HUES64 (cell line): Measurements from ENCODE around the gene NSA2.
A peak's percentile ranks its signal among the peaks of the same experiment; 100 is the strongest.

ENCODE experiments used
- H3K27ac ChIP-seq: 2 replicates; pipeline ENCODE4 v1.7.0; 2013; ENCODE audit warnings: low read depth, low read length, inconsistent platforms
- H3K27me3 ChIP-seq: 2 replicates; pipeline ENCODE4 v1.6.1; 2013; ENCODE audit warnings: mild to moderate bottlenecking, low read length; ENCODE audit not compliant: insufficient read depth
- H3K36me3 ChIP-seq: 2 replicates; pipeline ENCODE4 v1.6.1; 2013; ENCODE audit warnings: mild to moderate bottlenecking, low read length; ENCODE audit not compliant: insufficient read depth
- H3K4me1 ChIP-seq: 2 replicates; pipeline ENCODE4 v1.6.1; 2013; ENCODE audit warnings: mild to moderate bottlenecking, low read length, moderate library complexity; ENCODE audit not compliant: insufficient read depth
- H3K4me3 ChIP-seq: 2 replicates; pipeline ENCODE4 v1.5.1; 2013; ENCODE audit warnings: mild to moderate bottlenecking, low read length, moderate library complexity
- H3K9ac ChIP-seq: 2 replicates; pipeline ENCODE4 v1.6.1; 2013; ENCODE audit warnings: mild to moderate bottlenecking, low read depth, low read length
- H3K9me3 ChIP-seq: 2 replicates; pipeline ENCODE4 v1.6.1; 2013; ENCODE audit warnings: low read depth, low read length; ENCODE audit not compliant: insufficient read depth
- WGBS: fragments of 150-250, 120-280 bp; methylation state at CpG from one replicate; pipeline ENCODE4 v1.1.7; 2013; ENCODE audit warnings: missing lambda C conversion rate; 5-methylcytosine and 5-hydroxymethylcytosine counted together

Gene NSA2

DNA sequence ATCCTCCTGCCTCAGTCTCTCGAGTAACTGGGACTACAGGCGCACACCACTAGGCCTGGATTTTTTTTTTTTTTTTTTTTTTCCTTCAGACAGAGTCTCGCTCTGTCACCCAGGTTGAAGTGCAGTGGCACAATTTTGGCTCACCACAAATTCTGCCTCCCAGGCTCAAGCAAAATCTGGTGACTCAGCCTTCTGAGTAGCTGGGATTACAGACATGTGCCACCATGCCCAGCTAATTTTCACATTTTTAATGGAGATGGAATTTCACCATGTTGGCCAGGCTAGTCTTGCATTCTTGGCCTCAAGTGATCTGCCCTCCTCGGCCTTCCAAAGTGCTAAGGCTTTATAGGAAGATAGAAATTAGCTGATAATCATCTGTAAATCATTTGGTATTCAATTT is 43.9 kb downstream of the NSA2 start:
- 95% methylated on average over 4 of the region's 4 CpGs for WGBS
- H3K4me1 ChIP-seq = peaks cover 6% of the 10 kb centered on the region
- no peaks in the 10 kb centered on the region for H3K27me3 ChIP-seq
- no peak overlapping the region for H3K9ac ChIP-seq
- H3K27ac ChIP-seq = no peak overlapping the region; the same call in 1 of the 2 replicates
- H3K9me3 ChIP-seq = no peaks in the 10 kb centered on the region
- no peak overlapping the region for H3K4me3 ChIP-seq
- H3K36me3 ChIP-seq = peaks cover 44% of the 10 kb centered on the region

DNA sequence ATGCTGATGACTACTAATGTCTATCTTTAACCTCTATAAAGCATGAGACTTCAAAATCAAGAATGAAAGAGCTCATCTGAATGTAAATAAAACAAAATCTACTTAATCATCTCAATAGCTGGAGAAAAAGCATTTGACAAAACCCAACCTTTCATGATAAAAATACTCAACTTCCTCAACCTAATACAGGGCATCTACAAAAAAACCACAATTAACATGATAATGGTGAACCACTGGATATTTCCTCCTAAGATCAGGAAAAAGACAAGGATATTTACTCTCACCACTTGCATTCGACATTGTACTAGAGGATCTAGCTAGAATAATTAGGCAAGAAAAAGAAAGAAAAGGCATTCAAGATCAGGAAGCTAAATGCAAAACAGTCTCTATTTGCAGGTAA is 49.8 kb downstream of the NSA2 start:
- Histone ChIP-seq H3K9me3 (no peaks in the 10 kb centered on the region), H3K4me3 (0 out of 2 replicates have a peak overlapping the region, but pooled peaks have one; percentile 6), H3K27me3 (no peaks in the 10 kb centered on the region), H3K9ac (no peak overlapping the region), H3K4me1 (peaks cover 50% of the 10 kb centered on the region), H3K27ac (peak overlapping the region; percentile 89), H3K36me3 (peaks cover 38% of the 10 kb centered on the region)
- WGBS = no CpG with 5 or more reads among the region's 1 CpG

DNA sequence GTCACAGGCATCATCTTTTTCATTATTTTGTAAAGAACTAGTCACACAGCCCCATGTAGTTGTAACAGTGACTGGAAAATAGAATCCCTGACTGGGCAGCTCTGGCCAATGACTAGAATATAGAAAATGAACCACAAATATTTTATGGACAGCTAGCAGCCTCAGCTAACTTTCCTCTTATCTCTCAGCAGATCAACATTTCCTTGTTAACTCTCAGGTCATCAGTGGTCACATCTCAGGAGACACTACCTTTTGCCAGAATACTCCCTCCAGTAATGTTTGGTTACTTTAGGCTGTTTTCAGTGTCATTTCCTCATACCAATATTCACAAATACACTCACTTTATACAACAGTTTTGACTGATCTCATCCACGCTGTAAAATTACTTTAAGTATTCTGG is 55.2 kb downstream of the NSA2 start:
- Histone ChIP-seq H3K4me1 (peaks cover 75% of the 10 kb centered on the region), H3K9me3 (no peaks in the 10 kb centered on the region), H3K4me3 (no peak overlapping the region), H3K27ac (no peak overlapping the region), H3K9ac (no peak overlapping the region), H3K27me3 (no peaks in the 10 kb centered on the region), H3K36me3 (peaks cover 27% of the 10 kb centered on the region)
- 97% methylated on average over 1 of the region's 1 CpG for WGBS

DNA sequence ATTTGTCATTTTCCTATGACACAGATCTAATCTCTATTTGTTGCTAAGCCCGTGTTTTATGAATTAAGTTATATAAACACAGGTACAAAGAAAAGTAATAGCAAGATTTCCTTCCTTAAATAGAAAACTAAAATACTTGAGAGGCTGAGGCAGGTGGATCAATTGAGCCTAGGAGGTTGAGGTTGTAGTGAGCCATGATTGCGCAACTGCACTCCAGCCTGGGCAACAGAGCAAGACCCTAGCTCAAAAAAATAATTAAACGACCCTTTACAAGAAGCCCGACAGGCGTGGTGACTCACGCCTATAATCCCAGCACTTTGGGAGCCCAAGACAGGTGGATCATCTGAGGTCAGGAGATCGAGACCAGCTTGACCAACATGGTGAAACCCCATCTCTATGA is 62.4 kb downstream of the NSA2 start:
- Histone ChIP-seq H3K4me3 (no peak overlapping the region), H3K9ac (no peak overlapping the region), H3K9me3 (no peaks in the 10 kb centered on the region), H3K27me3 (no peaks in the 10 kb centered on the region), H3K4me1 (peaks cover 31% of the 10 kb centered on the region; the same call in 1 of the 2 replicates), H3K36me3 (peaks cover 67% of the 10 kb centered on the region), H3K27ac (no peak overlapping the region)
- WGBS = 96% methylated on average over 6 of the region's 7 CpGs
